Measurements from ENCODE around the gene EFHC1. TPM values are rescaled to one million over a fixed set of nuclear protein-coding genes. Genes with fewer than 3 reads are reported as not detected.
A peak's percentile ranks its signal among the peaks of the same experiment; 100 is the strongest.

Gene EFHC1
- total RNA-seq, 4 donors from 2014 or later, result 39.4 to 96.5 (median 41.6) TPM

DNA sequence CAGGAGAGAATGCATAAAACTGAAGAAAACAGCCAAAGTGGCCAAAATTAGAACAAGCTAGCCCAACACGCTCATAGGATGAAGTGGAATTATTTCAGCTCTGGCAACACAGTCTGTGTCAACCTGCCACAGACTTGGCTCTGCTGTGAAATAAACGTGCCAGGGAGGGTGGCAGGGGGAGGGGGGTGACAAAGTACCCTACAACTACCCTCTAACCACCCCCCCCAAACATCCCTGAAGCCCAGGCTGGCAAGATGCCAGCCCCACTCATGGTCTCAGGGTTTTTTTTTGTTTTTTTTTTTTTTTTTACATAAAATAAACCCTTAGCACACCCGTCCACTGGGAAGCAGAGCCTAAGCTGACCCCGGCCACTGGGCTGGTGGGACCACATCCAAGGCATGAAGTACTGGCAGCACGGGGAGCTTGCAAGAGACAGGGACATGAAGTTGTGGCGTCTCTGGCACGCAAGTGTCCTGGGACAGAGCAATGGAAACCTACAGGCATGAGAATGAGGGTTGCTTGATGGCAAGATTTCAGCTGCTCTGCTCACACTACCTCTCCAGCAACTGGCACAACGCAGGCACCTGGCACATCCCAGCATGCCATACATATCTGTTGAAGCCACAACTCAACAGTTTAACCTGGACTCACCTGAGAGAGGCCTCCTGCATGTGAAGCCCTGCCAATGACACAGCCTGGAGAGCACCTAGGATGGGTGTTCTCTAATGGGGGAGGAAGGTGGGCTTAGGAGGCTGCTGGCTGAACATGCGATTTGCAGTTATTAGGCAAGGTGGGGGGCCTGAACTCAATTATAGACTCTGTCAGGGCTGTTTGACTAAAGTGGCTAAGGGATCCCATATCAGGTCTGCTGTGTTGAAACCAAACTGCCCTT lies 80.3 kb downstream of the EFHC1 start:
- H3K36me3 ChIP-seq, result peaks cover 0 to 3% of the 10 kb centered on the region in 2 donors
- intact Hi-C loops (cut with DNase I), result loop anchor here (5.0 to 10.0 kb wide), 3 partner anchors 72 to 164 kb away; partner anchors contain the start of gene EFHC1
- H3K27ac ChIP-seq, result no peak overlapping the region
- H3K4me3 ChIP-seq (replicated peaks in 1 of 3), result no peak overlapping the region
- 59 to 64% methylated on average over 9 of the region's 9 CpGs for WGBS, 2 donors
- peaks cover 7 to 38% of the 10 kb centered on the region in 2 donors for H3K4me1 ChIP-seq
- H3K27me3 ChIP-seq, result no peaks in the 10 kb centered on the region
- TF ChIP-seq POLR2A (IDR thresholded peaks at IDR 0.05) (no peak), CTCF (IDR thresholded peaks at IDR 0.05) (no peak)
- H3K9me3 ChIP-seq, result no peaks in the 10 kb centered on the region
- DNase-seq, result no peak

DNA sequence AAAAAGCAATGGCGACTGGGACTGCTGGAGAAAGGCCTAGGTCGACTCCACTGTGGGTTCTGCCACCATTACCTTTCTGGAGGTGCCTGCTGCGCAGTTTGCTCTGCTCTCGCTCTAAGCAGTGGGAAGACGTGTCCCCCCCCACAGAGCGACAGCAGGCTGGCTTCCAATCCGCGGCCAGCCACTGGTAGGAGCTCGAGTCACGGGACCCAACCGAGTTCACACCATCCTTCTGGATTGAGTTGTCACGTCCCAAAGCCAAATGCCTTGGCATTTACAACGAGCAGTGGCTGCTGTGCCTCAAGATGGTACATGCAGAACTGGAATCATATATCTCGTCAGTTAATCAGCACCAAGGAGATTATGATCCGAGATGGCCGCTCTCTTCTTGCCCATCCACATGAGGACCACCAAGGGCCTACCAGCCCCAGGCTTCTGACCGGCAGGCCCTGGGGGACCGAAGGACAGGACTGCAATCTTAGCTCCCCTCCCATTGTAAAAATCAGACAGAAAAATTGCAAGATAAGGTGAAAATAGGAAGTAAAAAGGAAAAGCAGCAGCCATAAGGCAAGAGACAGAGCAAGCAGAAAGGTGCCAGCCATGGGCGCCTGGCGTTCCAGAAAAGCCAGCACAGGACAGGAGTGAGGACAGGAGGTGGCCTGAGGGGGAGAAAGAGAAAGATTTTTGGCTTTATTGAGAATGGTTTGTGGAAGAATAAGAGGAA lies 82.3 kb downstream of the EFHC1 start:
- Histone ChIP-seq H3K27ac (peak overlapping the region in 1 of 3 donors; percentile 68), H3K36me3 (peaks cover 0 to 7% of the 10 kb centered on the region in 2 donors), H3K9me3 (no peaks in the 10 kb centered on the region), H3K27me3 (no peaks in the 10 kb centered on the region), H3K4me1 (peaks cover 7 to 37% of the 10 kb centered on the region in 2 donors), H3K4me3 (replicated peaks in 1 of 3) (no peak overlapping the region)
- intact Hi-C loops (cut with DNase I), result loop anchor here (5.0 to 10.0 kb wide), 3 partner anchors 70 to 162 kb away; partner anchors contain the start of gene EFHC1
- DNase-seq, result no peak
- no peak for TF ChIP-seq CTCF (IDR thresholded peaks at IDR 0.05)
- no peak for TF ChIP-seq POLR2A (IDR thresholded peaks at IDR 0.05)
- 93 to 94% methylated on average over 18 to 19 of the region's 20 CpGs for WGBS, 2 donors

DNA sequence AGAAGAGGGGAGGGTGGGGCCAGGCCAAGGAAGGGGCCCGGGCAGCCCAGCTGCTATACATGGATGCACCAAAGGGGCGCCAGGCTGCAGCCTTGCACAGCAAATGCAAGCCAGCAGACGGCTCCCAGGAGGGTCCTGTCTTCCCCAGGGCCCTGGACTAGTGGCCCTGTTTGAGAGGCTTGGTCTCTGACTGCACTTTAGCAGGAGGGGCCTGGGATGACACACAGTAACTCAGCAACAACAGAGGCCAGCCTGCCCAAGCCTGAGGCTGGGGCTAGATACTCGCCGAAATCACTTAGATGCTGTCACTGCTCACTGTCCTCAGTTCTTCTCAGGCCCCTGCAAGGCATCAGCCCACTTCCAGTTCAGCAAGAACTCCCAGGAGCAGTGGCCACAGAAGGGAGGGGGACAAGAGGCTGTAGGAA lies 83.2 kb downstream of the EFHC1 start:
- intact Hi-C loops (cut with DNase I), result loop anchor here (5.0 to 10.0 kb wide), 3 partner anchors 69 to 161 kb away; partner anchors contain the start of gene EFHC1
- Histone ChIP-seq H3K27me3 (no peaks in the 10 kb centered on the region), H3K9me3 (no peaks in the 10 kb centered on the region), H3K27ac (peak overlapping the region; percentile 68 to 76 (median 71)), H3K4me1 (peaks cover 7 to 37% of the 10 kb centered on the region in 2 donors), H3K4me3 (replicated peaks in 1 of 3) (no peak overlapping the region), H3K36me3 (peaks cover 6 to 7% of the 10 kb centered on the region in 2 donors)
- DNase-seq, result no peak
- 67 to 78% methylated on average over 3 to 5 of the region's 5 CpGs for WGBS, 2 donors
- no peak for TF ChIP-seq CTCF (IDR thresholded peaks at IDR 0.05)
- TF ChIP-seq POLR2A (IDR thresholded peaks at IDR 0.05), result no peak

GRCh38 chr6:52503851-52504781 lies 84.0 kb downstream of the EFHC1 start:
- Histone ChIP-seq H3K4me1 (peaks cover 7 to 37% of the 10 kb centered on the region in 2 donors), H3K4me3 (replicated peaks in 1 of 3) (no peak overlapping the region), H3K27ac (peak overlapping the region; percentile 68 to 76 (median 71)), H3K36me3 (peaks cover 10 to 14% of the 10 kb centered on the region in 2 donors), H3K9me3 (no peaks in the 10 kb centered on the region), H3K27me3 (no peaks in the 10 kb centered on the region)
- WGBS, 2 donors, result 13 to 28% methylated on average over 17 to 21 of the region's 24 CpGs
- no peak for TF ChIP-seq CTCF (IDR thresholded peaks at IDR 0.05)
- no peak for TF ChIP-seq POLR2A (IDR thresholded peaks at IDR 0.05)
- intact Hi-C loops (cut with DNase I), result loop anchor here (5.0 to 10.0 kb wide), 3 partner anchors 68 to 161 kb away; partner anchors contain the start of gene EFHC1
- peak; percentile 99 for DNase-seq

All from thyroid gland (tissue), 4 donors.